HG03175 (cell line): ENCODE measurements around the gene TTC27.
"Not testable (repeated sequence)": the region's sequence is repeated elsewhere in the genome, so short reads cannot be mapped to it uniquely, and the experiment has no call there.

Source experiments
- ATAC-seq: cut with Tn5 transposase; IDR thresholded peaks from one replicate; pipeline ENCODE4 v1.9.1; 2021; ENCODE audit warnings: mild to moderate bottlenecking, moderate library complexity; ENCODE audit not compliant: unreplicated experiment

Gene TTC27

DNA sequence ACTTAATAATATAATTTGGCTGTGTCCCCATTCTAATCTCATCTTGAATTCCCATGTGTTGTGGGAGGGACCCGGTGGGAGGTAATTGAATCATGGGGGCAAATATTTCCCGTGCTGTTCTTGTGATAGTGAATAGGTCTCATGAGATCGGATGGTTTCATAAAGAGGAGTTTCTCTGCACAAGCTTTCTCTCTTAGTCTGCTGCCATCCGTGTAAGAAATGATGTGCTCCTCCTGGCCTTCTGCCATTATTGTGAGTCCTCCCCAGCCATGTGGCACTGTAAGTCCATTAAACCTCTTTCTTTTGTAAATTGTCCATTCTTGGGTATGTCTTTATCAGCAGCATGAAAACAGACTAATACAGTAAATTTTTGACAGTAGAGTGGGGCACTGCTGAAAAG is 216.4 kb downstream of the TTC27 start:
- ATAC-seq: no peak

DNA sequence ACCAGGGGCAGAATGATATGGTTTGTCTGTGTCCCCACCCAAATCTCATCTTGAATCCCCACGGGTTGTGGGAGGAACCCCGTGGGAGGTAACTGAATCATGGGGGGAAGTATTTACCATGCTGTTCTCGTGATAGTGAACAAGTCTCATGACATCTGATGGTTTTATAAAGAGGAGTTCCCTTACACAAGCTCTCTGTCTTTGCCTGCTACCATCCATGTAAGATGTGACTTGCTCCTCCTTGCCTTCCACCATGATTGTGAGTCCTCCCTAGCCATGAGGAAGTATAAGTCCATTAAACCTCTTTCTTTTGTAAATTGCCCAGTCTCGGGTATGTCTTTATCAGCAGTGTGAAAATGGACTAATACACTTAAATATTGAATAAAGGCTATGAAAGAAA is 218.4 kb downstream of the TTC27 start:
- ATAC-seq: not testable (repeated sequence)

DNA sequence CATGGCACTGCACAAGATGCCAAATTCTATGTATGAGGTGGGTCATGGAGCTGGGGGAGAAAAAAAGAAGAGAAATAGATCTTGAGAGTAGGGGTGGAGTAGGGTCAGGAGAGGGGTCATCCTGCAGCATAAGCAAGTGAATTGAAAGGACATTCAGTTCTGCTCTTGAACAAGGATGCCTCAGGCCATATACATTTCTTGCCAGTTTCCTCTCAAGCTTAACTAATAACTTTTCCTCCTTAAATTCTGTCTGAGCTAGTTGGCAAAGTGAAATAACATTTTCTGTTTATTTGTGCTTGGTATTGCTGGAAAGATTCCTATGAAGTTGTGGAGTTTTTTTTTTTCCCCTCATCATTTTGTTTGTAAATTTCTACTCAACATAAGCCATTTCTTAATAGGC is 219.9 kb downstream of the TTC27 start:
- ATAC-seq: no peak

DNA sequence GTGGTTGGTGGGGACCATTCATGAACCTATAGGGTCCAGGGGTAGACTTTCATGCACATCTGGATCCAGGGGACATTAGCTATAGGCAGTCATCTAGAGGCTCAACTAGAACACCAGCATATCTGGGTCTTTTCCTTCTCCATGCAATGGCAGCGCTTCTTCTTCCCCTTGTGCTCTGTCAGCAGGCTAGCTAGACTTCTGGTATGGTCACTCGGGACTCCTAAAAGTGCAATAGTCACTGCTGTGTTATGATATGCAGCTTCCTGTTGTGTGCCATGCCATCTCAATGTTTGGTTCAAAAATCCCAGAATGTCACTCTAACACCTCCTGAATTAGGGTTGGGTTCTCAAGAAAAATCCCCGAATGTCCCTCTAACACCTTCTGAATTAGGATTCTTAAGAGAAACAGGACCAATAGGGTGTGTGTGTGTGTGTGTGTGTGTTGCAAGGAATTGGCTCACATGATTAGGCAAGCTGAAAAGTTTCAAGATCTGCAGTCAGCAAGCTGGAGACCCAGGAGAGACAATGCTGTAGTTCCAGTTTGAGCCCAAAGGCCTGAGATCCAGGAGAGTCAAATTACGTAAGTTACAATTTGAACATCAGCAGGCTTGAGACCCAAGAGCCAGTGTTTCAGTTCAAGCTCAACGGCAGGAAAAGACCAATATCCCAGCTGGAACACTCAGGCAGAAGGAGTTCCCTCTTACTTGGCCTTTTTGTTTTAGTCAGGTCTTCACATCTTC is 221.8 kb downstream of the TTC27 start:
- ATAC-seq: no peak

DNA sequence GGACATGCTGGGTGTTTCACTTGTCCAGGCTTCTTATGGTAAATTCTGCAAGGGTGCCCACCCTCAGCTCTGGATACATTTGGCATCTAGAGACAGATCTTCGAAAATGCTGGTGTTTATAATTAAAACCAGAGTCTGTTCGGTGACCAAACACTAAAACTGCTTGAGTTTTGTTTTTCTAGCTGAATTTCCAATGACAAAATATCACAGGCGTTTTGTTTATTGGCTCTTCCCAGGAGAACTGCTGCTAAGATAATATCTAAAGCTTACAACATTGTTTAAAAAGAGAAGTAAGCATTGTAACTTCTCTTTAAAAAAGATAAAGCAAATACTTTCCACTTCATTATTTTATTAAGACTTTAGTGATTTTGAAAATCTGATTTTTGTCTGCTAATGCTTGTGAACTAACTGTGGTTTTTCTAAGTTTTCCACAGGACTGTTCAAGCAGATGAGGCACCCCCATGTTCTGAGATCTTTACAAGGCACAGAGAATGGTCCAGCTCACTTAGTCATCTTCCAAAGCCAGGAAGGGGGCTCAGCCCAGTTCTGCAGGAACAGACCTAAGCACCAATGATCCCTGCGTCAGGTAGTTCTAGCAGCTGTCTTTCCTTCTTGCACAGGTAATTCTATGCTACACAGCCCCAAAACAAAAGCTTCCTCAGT is 224.1 kb downstream of the TTC27 start:
- no peak for ATAC-seq

DNA sequence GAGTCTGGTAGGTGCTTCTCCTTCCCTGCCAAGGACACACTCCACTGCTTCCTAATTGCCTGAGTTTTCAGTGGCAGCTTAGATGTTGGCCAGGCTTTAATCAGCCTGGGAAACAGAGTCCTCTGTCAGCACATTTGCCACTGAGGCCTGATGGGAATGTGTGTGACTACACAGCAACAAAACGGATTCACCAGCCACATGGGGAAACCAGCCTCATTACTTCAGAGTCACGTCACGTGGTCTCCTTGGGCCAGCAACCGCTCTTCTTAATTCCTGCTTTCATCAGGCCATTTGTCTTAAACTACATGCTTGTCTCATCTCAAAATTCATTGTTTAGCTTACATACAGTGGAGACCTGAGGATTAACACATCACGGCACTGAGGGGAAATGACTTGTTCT is 225.0 kb downstream of the TTC27 start:
- ATAC-seq: no peak

DNA sequence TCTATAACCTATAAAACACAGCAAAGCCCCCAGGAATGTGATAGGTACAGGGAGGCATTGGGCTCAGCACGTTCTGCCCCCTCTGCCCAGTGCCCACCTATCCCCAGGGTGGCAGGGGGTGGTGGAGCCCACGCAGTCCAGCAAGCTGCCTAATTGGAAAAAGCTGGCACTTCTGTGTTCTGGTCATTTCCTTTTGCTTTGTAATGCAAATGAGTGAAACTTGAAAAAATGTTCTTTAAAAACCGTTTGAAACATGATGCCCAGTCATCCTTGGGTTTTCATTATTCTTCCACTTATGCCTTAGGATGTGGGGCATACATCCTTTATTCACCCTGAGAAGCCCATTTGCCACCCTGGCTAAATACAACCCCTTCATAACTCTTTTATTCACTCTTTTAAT is 229.0 kb downstream of the TTC27 start:
- no peak for ATAC-seq

DNA sequence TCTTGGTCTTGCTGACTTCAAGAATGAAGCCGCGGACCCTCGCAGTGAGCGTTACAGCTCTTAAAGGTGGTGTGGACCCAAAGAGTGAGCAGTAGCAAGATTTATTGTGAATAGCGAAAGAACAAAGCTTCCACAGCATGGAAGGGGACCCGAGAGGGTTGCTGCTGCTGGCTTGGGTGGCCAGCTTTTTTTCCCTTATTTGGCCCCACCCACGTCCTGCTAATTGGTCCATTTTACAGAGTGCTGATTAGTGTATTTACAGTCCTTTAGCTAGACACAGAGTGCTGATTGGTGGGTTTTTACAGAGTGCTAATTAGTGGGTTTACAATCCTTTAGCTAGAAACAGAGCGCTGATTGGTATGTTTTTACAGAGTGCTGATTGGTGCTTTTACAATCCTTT is 230.9 kb downstream of the TTC27 start:
- no peak for ATAC-seq

DNA sequence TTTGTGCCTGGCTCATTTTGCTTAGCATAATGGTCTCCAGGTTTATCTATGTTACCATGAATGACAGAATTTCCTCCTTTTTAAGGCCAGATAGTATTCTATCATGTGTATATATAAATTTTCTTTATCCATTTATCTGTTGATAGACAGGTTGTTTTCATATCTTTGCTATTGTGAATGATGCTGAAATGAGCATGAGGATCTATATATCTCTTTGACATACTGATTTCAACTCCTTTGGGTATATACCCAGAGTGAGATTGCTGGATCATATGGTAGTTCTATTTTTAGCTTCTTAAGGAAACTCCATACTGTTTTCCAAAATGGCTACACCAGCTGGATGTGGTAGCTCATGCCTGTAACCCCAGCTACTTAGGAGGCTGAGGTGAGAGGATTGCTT is 232.5 kb downstream of the TTC27 start:
- no peak for ATAC-seq

DNA sequence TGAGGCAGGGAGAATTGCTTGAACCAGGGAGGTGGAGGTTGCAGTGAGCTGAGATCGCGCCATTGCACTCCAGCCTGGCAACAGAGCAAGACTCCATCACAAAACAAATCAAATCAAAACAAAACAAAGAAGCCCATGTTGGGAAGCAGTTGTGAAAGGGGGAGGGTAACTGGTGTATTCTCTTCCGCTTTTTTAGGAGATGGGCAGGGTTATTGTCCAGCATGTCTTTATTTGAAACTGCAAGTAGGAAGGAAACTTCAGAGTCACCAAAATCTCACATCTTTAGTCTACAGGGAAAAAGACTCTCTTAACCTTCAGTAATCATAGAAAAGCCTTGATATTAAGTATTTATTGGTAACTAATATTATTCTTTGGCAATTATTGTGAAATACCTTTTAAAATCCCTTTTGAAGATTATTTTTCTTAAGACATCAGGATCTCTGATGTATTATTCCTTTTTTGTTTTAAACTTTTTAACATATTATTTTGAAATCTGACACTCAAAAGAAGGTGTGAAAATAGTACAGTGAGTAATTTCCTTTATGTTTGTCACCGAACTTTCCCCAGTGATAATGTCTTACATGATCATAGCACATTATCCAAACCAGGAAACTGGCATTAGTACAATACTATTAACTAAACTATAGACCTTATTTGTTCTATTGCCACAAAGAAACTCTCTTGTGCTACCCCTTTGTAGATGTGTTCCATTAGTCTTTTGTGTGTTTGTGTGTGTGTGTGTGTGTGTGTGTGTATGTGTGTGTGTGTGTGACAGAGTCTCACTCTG is 234.6 kb downstream of the TTC27 start:
- no peak for ATAC-seq

DNA sequence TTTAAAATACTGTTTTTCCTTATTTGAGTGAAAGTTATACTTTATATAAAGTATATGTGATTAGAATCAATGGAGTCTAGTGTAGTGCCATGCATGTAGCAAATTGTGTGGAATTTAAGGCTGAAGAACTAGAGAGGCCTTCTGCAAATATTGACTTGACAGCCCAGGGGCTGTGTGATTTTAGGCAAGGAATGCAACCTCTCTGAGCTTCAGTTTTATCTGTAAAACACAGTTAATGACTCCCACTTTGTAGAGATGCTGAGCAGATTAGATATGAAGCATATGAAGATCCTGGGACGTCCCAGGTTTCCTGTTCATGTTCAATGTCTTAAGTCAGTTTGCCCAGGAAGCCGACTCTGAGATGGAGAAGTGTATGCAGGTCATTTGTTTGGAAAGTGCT is 235.5 kb downstream of the TTC27 start:
- ATAC-seq: no peak

DNA sequence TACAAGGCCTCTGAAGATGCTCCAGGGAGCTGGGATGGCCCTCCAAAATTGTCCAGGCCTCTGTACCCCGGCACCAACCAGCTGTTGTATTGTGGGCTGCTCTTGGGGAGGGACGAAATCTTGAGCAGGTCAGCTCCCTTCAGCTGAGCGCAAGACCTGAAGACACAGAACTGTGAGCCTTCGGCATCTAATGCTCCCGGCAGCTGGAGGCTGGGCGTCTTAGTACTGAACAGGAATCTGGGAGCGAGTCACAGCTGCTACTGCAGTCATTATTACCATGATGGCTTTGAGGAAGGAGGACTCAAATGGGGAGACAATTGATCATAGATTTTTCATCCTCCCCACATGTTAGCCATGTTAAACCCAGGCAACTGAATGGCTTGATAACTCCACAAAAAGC is 236.0 kb downstream of the TTC27 start:
- ATAC-seq: no peak

DNA sequence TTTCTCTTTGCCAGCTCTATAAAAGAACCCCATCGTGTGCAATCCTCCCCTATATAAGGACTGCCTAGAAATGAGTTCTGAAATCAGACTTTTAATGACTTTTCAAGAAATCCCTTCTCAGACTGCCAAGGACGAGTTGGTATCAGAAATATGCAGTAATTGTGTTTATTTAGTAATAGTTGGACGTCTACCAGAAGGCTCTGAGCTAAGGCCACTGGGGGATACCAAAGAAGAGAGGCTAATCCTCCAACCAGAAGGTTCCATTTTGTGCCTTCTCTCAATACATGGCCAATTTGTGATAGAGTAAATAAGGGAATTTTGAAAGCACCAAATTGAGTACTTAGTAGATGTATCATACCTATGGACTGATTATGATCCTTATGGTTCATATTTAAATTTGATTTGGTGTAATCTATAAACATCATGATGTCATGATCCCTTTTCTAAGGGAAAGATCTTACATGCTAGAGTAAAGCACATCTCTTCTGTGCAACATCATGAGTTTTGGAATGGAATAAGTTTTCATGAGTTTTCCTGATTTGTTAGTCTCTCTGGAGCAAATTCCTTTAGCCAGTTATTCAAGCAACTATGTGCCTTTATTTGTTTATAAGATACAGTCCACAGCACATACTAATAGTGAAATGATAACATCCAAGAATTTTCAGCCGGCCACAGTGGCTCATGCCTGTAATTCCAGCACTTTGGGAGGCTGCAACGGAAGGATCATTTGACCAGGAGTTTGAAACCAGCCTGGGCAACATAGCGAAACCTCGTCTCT is 236.7 kb downstream of the TTC27 start:
- ATAC-seq: no peak

DNA sequence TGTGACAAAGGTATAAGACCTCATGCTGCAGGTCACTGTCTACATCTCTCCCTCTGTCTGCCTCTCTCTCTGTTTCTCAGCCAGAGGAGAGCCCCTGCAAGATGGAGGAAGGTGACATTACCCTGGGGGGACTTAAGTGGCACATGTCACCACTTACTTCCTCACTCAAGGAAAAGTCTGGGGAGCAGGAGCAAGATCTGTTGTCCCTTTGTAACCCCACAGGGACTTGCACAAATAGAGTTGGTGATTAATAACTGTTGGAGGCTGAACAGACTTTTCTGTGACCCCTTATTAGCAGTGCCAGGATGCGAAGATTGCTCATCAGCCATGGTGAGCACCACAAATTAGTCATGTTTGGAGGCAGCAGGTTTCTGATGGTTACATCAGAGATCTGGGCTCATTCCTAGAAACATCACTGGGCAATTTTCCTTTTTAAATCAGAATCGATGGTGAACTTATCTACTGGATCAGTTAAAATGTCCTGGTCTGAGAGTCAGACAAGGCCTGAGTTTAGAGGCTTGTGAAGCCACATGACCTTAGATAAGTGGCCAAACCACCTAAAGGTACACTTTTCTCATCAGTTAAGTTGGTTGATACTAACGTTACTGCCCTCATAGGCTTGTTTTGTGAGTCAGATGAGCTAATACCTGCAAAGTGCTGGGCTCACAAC is 237.7 kb downstream of the TTC27 start:
- no peak for ATAC-seq

DNA sequence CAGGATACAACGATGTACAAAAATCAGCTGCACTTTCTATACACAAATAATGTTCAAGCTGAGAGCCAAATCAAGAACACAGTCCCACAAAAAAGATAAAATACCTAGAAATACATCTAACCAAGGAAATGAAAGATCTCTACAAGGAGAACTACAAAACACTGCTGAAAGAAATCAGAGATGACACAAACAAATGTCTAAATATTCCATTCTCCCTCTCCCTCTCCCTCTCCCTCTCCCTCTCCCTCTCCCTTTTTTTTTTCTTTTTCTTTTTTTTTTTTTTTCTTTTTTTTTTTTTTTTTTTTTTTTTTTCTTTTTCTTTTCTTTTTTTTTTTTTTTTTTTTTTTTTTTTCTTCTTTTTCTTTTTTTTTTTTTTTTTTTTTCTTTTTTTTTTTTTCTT is 238.6 kb downstream of the TTC27 start:
- ATAC-seq: not testable (repeated sequence)
